HG02798 (cell line): ENCODE results near the gene PRICKLE2.

Experiments
- ATAC-seq: cut with Tn5 transposase; IDR thresholded peaks from one replicate; pipeline ENCODE4 v1.9.1; 2021; ENCODE audit warnings: mild to moderate bottlenecking; ENCODE audit not compliant: unreplicated experiment, poor library complexity

Gene PRICKLE2

GRCh38 chr3:64224826-64225610, at the start of gene PRICKLE2:
Gene PRICKLE2 (minus strand): TSS chr3:64225466. CDS start chr3:64198927, 26,539 bp downstream.
- ATAC-seq, result peak; percentile 85

- ATAC-seq, result no peak
Observed at GRCh38 chr3:64272842-64273241, 47.6 kb upstream of the PRICKLE2 start.

- no peak for ATAC-seq
Observed at GRCh38 chr3:64272271-64272670, 47.0 kb upstream of the PRICKLE2 start.

- no peak for ATAC-seq
Observed at GRCh38 chr3:64271631-64272030, 46.4 kb upstream of the PRICKLE2 start.

- ATAC-seq, result no peak
Observed at GRCh38 chr3:64270866-64271260, 45.6 kb upstream of the PRICKLE2 start.

- no peak for ATAC-seq
Observed at GRCh38 chr3:64270142-64270865, 45.0 kb upstream of the PRICKLE2 start.

GRCh38 chr3:64268926-64269325, 43.7 kb upstream of the PRICKLE2 start:
- no peak for ATAC-seq

- ATAC-seq, result no peak
Observed at GRCh38 chr3:64267721-64268604, 42.7 kb upstream of the PRICKLE2 start.

- no peak for ATAC-seq
Observed at GRCh38 chr3:64266983-64267382, 41.7 kb upstream of the PRICKLE2 start.

GRCh38 chr3:64266065-64266931, 41.0 kb upstream of the PRICKLE2 start:
- no peak for ATAC-seq

- ATAC-seq, result no peak
Observed at GRCh38 chr3:64265646-64266045, 40.4 kb upstream of the PRICKLE2 start.

- no peak for ATAC-seq
Observed at GRCh38 chr3:64264501-64265109, 39.3 kb upstream of the PRICKLE2 start.

GRCh38 chr3:64262574-64263114, 37.4 kb upstream of the PRICKLE2 start:
- no peak for ATAC-seq

GRCh38 chr3:64260431-64260830, 35.2 kb upstream of the PRICKLE2 start:
- no peak for ATAC-seq

- ATAC-seq, result no peak
Observed at GRCh38 chr3:64259636-64260035, 34.4 kb upstream of the PRICKLE2 start.

- no peak for ATAC-seq
Observed at GRCh38 chr3:64257100-64257755, 32.0 kb upstream of the PRICKLE2 start.

GRCh38 chr3:64255741-64256340, 30.6 kb upstream of the PRICKLE2 start:
- no peak for ATAC-seq

- ATAC-seq, result no peak
Observed at GRCh38 chr3:64254443-64254842, 29.2 kb upstream of the PRICKLE2 start.
